HepG2 (cell line): ENCODE measurements around the gene CUL7. TPM values are rescaled to one million over a fixed set of nuclear protein-coding genes. Genes with fewer than 3 reads are reported as not detected.

ENCODE experiments used
- ATAC-seq: fragments of 200-7000 bp; cut with Tn5 transposase; 3 replicates; pipeline ENCODE4 v1.9.1; 2020; ENCODE audit warnings: mild to moderate bottlenecking, moderate library complexity
- BruUV-seq: library from RNA; stranded (reverse); fragments of 400-500 nt; replicated peaks from 2 replicates; lab custom pipeline; 2021; lab: Mats Ljungman, UMichigan
- CTCF ChIA-PET: fragments of 300-600 bp; formaldehyde crosslinking; extraction: SDS; loops from one replicate; lab custom pipeline; 2021; ENCODE audit warnings: low total read pairs, inconsistent platforms, low intra/inter-chr PET ratio; lab: Yijun Ruan, JAX
- POLR2A ChIA-PET: fragments of 350-600 bp; sonication (Branson Sonifier 250); formaldehyde crosslinking; loops from one replicate; lab custom pipeline; 2020; ENCODE audit warnings: antibody characterized with exemption, inconsistent platforms; lab: Yijun Ruan, JAX
- DNase-seq: peaks from one replicate; pipeline ENCODE4 v3.0.0-alpha.2; 2015; ENCODE audit warnings: low spot score
- FAIRE-seq: peaks from 3 replicates; lab custom pipeline; 2011; peaks lifted over from hg19 to GRCh38; lab: Jason Lieb, UNC
- H2AFZ ChIP-seq: one replicate; pipeline ENCODE4 v1.6.1; 2011; ENCODE audit warnings: low read length, inconsistent platforms
- H3K27ac ChIP-seq: fragments of 300-600 bp; 3 replicates; pipeline ENCODE4 v1.8.0; 2011; ENCODE audit warnings: mixed run types, mild to moderate bottlenecking, mixed read lengths, low read length, inconsistent platforms; ENCODE audit not compliant: insufficient read depth; ENCODE audit errors: extremely low read length
- H3K27me3 ChIP-seq, 2 experiments: fragments of 200-600 bp in 1 of 2; 2 replicates in 1 of 2; 3 replicates in 1 of 2; pipeline versions ENCODE4 v1.6.0 to v1.8.0; 2011; ENCODE audit warnings: low read length in 2 of 2, mild to moderate bottlenecking in 2 of 2, moderate library complexity in 2 of 2, inconsistent platforms in 1 of 2; ENCODE audit not compliant: insufficient read depth in 2 of 2, control insufficient read depth in 1 of 2
- H3K36me3 ChIP-seq, 2 experiments: fragments of 200-600 bp in 1 of 2; replicated peaks in 1 of 2; 2 replicates in 1 of 2; 3 replicates in 1 of 2; pipeline versions ENCODE4 v1.5.1 to v1.8.0; 2011; ENCODE audit warnings: low read length in 2 of 2, inconsistent platforms in 1 of 2; ENCODE audit not compliant: insufficient read depth in 2 of 2, control insufficient read depth in 1 of 2
- H3K4me1 ChIP-seq: 2 replicates; pipeline ENCODE4 v1.5.1; 2012; ENCODE audit warnings: low read length, inconsistent platforms; ENCODE audit not compliant: insufficient read depth
- H3K4me2 ChIP-seq: 2 replicates; pipeline ENCODE4 v1.6.0; 2011; ENCODE audit warnings: low read depth, low read length, inconsistent platforms
- H3K4me3 ChIP-seq, 3 experiments: fragments of 200-600 bp in 1 of 3; sonication (generic), shearing (Covaris generic) in 1 of 3; replicated peaks in 1 of 3; 2 replicates each; pipeline ENCODE4 v1.5.1; 2011 to 2016; ENCODE audit warnings: low read length in 3 of 3, inconsistent platforms in 2 of 3, low read depth in 2 of 3, mild to moderate bottlenecking in 2 of 3, control low read depth in 1 of 3, mixed read lengths in 1 of 3; ENCODE audit not compliant: insufficient read depth in 1 of 3
- H3K79me2 ChIP-seq: one replicate; pipeline ENCODE4 v1.6.1; 2011; ENCODE audit warnings: low read length, inconsistent platforms; ENCODE audit not compliant: insufficient read depth
- H3K9ac ChIP-seq: 2 replicates; pipeline ENCODE4 v1.6.0; 2011; ENCODE audit warnings: mild to moderate bottlenecking, low read depth, low read length, inconsistent platforms; ENCODE audit not compliant: insufficient read depth
- H3K9me3 ChIP-seq: 2 replicates; pipeline ENCODE4 v1.5.1; 2012; ENCODE audit warnings: mild to moderate bottlenecking, low read length
- H4K20me1 ChIP-seq: 2 replicates; pipeline ENCODE4 v1.6.0; 2011; ENCODE audit warnings: inconsistent platforms, mild to moderate bottlenecking, low read length, moderate library complexity; ENCODE audit not compliant: insufficient read depth
- AGO2 ChIP-seq: fragments of 200-400 bp; formaldehyde crosslinking; optimal IDR thresholded peaks from 2 replicates; pipeline ENCODE3; 2017; ENCODE audit warnings: mild to moderate bottlenecking, low read depth, low read length, moderate library complexity
- NFYC ChIP-seq: IDR thresholded peaks from 2 replicates; pipeline ENCODE4 v1.6.1; 2016; ENCODE audit warnings: missing genetic modification reagents, missing compliant biosample characterization
- POLR2G ChIP-seq: fragments of 200-400 bp; formaldehyde crosslinking; IDR thresholded peaks from 2 replicates; pipeline ENCODE4 v1.6.1; 2018; ENCODE audit warnings: mild to moderate bottlenecking, low read depth, low read length, moderate library complexity
- RAD51 ChIP-seq: fragments of 450-650 bp; IDR thresholded peaks from 2 replicates; pipeline ENCODE4 v1.6.1; 2016; ENCODE audit warnings: borderline replicate concordance
- RBFOX2 ChIP-seq: fragments of 200-400 bp; formaldehyde crosslinking; IDR thresholded peaks from 2 replicates; pipeline ENCODE4 v1.6.1; 2017; ENCODE audit warnings: low read depth, mild to moderate bottlenecking, low read length
- SIX4 ChIP-seq: sonication (generic); formaldehyde crosslinking; IDR thresholded peaks from 2 replicates; pipeline ENCODE4 v1.4.0; 2020; ENCODE audit warnings: missing genetic modification reagents
- SMARCC2 ChIP-seq: fragments of 450-650 bp; IDR thresholded peaks from 2 replicates; pipeline ENCODE4 v1.6.1; 2017; ENCODE audit warnings: antibody characterized with exemption, mild to moderate bottlenecking
- SMARCE1 ChIP-seq: fragments of 450-650 bp; IDR thresholded peaks from 2 replicates; pipeline ENCODE4 v1.6.1; 2017; ENCODE audit warnings: borderline replicate concordance
- SMC3 ChIP-seq: IDR thresholded peaks from 2 replicates; pipeline ENCODE4 v1.6.1; 2011; ENCODE audit warnings: low read length, improper control_type of control experiment
- ZFP36 ChIP-seq: fragments of 150-350 bp; IDR thresholded peaks from 2 replicates; pipeline ENCODE4 v1.6.1; 2018; ENCODE audit warnings: borderline replicate concordance, low read length, low read depth; ENCODE audit not compliant: partially characterized antibody
- ZNF543 ChIP-seq: sonication (generic); formaldehyde crosslinking; IDR thresholded peaks from 2 replicates; pipeline ENCODE4 v1.4.0; 2020; ENCODE audit warnings: mild to moderate bottlenecking, missing genetic modification reagents
- ZNF562 ChIP-seq: sonication (generic); formaldehyde crosslinking; IDR thresholded peaks from 2 replicates; pipeline ENCODE4 v1.8.0; 2022; ENCODE audit warnings: missing genetic modification reagents, borderline replicate concordance
- ZNF781 ChIP-seq: sonication (generic); formaldehyde crosslinking; IDR thresholded peaks from 2 replicates; pipeline ENCODE4 v1.5.1; 2020; ENCODE audit warnings: borderline replicate concordance, mild to moderate bottlenecking, missing genetic modification reagents; ENCODE audit errors: not compliant biosample characterization
- whole genome bisulfite sequencing: methylation state at CpG from one replicate; pipeline ENCODE4 v1.1.6; 2017; ENCODE audit warnings: low lambda C conversion rate; 5-methylcytosine and 5-hydroxymethylcytosine counted together
- in situ Hi-C: cut with HindIII; loops from 2 replicates; pipeline ENCODE4 v1.10.0; 2017; ENCODE audit warnings: low pct_unique_long_range_greater_than_20kb; ENCODE audit not compliant: extremely low pct_ligation_motif_present
- intact Hi-C: fragments of 100-400 bp; cut with micrococcal nuclease; formaldehyde crosslinking; loops from one replicate; pipeline ENCODE4 v1.10.0; 2022; ENCODE audit not compliant: unreplicated experiment
- polyA plus RNA-seq, 8 experiments: library from polyadenylated mRNA; depleted of rRNA in 3 of 8; stranded (reverse) in 7 of 8; unstranded in 1 of 8; fragments of >200 nt; fragmentation: Illumina TruSeq in 4 of 8; extraction: Trizol in 4 of 8; gene quantifications; 2 replicates each; pipeline versions ENCODE4 v1.2.1 to v1.2.3, GENCODE V29; 2011 to 2016; ENCODE audit warnings: low read depth in 4 of 8, missing spikeins in 1 of 8, mixed read lengths in 1 of 8; ENCODE audit not compliant: insufficient read depth in 1 of 8
- total RNA-seq, 5 experiments: library from RNA; depleted of rRNA; stranded (reverse); fragments of >200 nt; fragmentation: Illumina TruSeq; extraction: Trizol; gene quantifications; 2 replicates each; pipeline ENCODE4 v1.2.3, GENCODE V29; 2016; ENCODE audit warnings: low read depth in 1 of 5
- TF ChIP-seq, protein P1 (sequence below): sonication (generic); formaldehyde crosslinking; IDR thresholded peaks from 2 replicates; pipeline ENCODE4 v1.8.1; 2023; ENCODE audit warnings: missing genetic modification reagents, mild to moderate bottlenecking, borderline replicate concordance
- TF ChIP-seq, protein P2 (sequence below): sonication (generic); formaldehyde crosslinking; IDR thresholded peaks from 2 replicates; pipeline ENCODE4 v1.4.0; 2020; ENCODE audit warnings: mild to moderate bottlenecking, missing genetic modification reagents
- TF ChIP-seq, protein P3 (sequence below): sonication (generic); formaldehyde crosslinking; IDR thresholded peaks from 2 replicates; pipeline ENCODE4 v1.4.0; 2020; ENCODE audit warnings: low read depth, mild to moderate bottlenecking, missing genetic modification reagents

Gene CUL7
- total and polyA plus RNA-seq, 2 of the 13 experiments (the other 11 are each of a cell fraction or from before 2014, with no cell fraction given) = 32.0 to 60.7 TPM

DNA sequence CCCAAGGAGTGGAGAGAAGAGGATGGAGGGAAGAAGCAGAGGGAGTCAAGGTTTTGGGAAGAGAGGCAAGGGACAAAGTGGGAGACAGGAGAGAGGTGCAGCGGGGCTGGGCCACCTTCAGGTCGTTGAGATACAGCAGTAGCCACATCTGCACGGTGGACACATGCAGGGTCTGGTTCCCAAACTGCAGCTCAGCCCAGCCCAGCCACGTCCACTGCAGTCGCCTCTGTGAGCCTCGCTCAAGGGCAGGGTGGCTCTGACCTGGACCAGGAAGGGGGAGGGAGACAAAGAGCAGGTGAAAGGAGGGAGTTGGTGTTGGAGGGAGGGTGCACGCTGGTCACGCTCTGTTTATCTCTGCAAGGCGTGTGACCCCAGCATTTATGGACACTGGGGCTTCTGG lies 14.9 kb downstream of the CUL7 start:
- H3K9ac ChIP-seq = no peak overlapping the region
- H3K4me1 ChIP-seq = peaks cover 12% of the 10 kb centered on the region
- H2AFZ ChIP-seq = no peak overlapping the region
- H3K79me2 ChIP-seq = no peaks in the 10 kb centered on the region
- H3K27me3 ChIP-seq = no peaks in the 10 kb centered on the region
- H4K20me1 ChIP-seq = peaks cover 3% of the 10 kb centered on the region; the same call in 1 of the 2 replicates
- intact Hi-C loops = no loop called here
- TF ChIP-seq ZNF562 (CRISPR knock-in tag) (no peak), RBFOX2 (0 out of 2 replicates have a peak, but pooled peaks have one; percentile 34), ZNF543 (CRISPR knock-in tag) (no peak), SIX4 (no peak), SMC3 (no peak), NFYC (CRISPR knock-in tag) (no peak), SMARCC2 (no peak), ZFP36 (no peak), AGO2 (peak; percentile 42), RAD51 (no peak), ZNF781 (no peak), POLR2G (peak; percentile 14; the same call in 1 of the 2 replicates), SMARCE1 (no peak)
- TF ChIP-seq, protein P1, sequence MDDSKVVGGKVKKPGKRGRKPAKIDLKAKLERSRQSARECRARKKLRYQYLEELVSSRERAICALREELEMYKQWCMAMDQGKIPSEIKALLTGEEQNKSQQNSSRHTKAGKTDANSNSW (CRISPR knock-in tag) = no peak
- TF ChIP-seq, protein P2, sequence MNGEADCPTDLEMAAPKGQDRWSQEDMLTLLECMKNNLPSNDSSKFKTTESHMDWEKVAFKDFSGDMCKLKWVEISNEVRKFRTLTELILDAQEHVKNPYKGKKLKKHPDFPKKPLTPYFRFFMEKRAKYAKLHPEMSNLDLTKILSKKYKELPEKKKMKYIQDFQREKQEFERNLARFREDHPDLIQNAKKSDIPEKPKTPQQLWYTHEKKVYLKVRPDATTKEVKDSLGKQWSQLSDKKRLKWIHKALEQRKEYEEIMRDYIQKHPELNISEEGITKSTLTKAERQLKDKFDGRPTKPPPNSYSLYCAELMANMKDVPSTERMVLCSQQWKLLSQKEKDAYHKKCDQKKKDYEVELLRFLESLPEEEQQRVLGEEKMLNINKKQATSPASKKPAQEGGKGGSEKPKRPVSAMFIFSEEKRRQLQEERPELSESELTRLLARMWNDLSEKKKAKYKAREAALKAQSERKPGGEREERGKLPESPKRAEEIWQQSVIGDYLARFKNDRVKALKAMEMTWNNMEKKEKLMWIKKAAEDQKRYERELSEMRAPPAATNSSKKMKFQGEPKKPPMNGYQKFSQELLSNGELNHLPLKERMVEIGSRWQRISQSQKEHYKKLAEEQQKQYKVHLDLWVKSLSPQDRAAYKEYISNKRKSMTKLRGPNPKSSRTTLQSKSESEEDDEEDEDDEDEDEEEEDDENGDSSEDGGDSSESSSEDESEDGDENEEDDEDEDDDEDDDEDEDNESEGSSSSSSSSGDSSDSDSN (CRISPR knock-in tag) = no peak
- TF ChIP-seq, protein P3, sequence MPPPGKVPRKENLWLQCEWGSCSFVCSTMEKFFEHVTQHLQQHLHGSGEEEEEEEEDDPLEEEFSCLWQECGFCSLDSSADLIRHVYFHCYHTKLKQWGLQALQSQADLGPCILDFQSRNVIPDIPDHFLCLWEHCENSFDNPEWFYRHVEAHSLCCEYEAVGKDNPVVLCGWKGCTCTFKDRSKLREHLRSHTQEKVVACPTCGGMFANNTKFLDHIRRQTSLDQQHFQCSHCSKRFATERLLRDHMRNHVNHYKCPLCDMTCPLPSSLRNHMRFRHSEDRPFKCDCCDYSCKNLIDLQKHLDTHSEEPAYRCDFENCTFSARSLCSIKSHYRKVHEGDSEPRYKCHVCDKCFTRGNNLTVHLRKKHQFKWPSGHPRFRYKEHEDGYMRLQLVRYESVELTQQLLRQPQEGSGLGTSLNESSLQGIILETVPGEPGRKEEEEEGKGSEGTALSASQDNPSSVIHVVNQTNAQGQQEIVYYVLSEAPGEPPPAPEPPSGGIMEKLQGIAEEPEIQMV = no peak
- ATAC-seq (no peak), DNase-seq (no peak), FAIRE-seq (no peak)
- ChIA-PET CTCF (no interaction called here), POLR2A (interaction anchor here (0.9 to 1.2 kb wide), 2 partner anchors 9 to 68 kb away, joined by 3 to 4 read pairs; no protein-coding TSS in a partner anchor)
- BruUV-seq = no TSS peak
- no peak overlapping the region for H3K4me2 ChIP-seq
- in situ Hi-C loops = no loop called here
- 93% methylated on average over 9 of the region's 9 CpGs for WGBS
- no peak overlapping the region for H3K27ac ChIP-seq
- no peaks in the 10 kb centered on the region for H3K9me3 ChIP-seq
- no peak overlapping the region for H3K4me3 ChIP-seq
- peaks cover 41 to 66% of the 10 kb centered on the region in 2 experiments for H3K36me3 ChIP-seq
